Endothelial cell of umbilical vein (primary cell): Measurements from ENCODE around the gene CADM4. TPM values are rescaled to one million over a fixed set of nuclear protein-coding genes. Genes with fewer than 3 reads are reported as not detected.
A peak's percentile ranks its signal among the peaks of the same experiment; 100 is the strongest.

Experiments
- BruUV-seq: library from RNA; stranded (reverse); fragments of 400-500 nt; replicated peaks from 2 replicates; lab custom pipeline; 2021; lab: Mats Ljungman, UMichigan
- CTCF ChIA-PET: fragments of 300-600, 350-600 bp; sonication (Branson Sonifier 250); formaldehyde crosslinking; loops from one replicate; lab custom pipeline; 2021; ENCODE audit warnings: antibody characterized with exemption, inconsistent platforms; lab: Charles Lee
- POLR2A ChIA-PET: fragments of 300-600, 350-600 bp; sonication (Branson Sonifier 250); formaldehyde crosslinking; loops from one replicate; lab custom pipeline; 2021; ENCODE audit warnings: antibody characterized with exemption, inconsistent platforms; lab: Charles Lee
- DNase-seq: peaks from one replicate; pipeline ENCODE4 v3.0.0-alpha.2; 2011; ENCODE audit warnings: low read depth, low spot score
- FAIRE-seq: peaks from 2 replicates; lab custom pipeline; 2011; peaks lifted over from hg19 to GRCh38; lab: Jason Lieb, UNC
- H2AFZ ChIP-seq: 2 replicates; pipeline ENCODE4 v1.6.0; 2012; ENCODE audit warnings: low read depth, low read length, control low read depth, inconsistent platforms
- H3K27ac ChIP-seq: 2 replicates; pipeline ENCODE4 v1.5.1; 2011; ENCODE audit warnings: low read depth, mild to moderate bottlenecking, control low read depth, low read length, moderate library complexity; ENCODE audit not compliant: insufficient read depth
- H3K27me3 ChIP-seq, 2 experiments: 2 replicates each; pipeline versions ENCODE4 v1.6.0 to v1.6.1; 2011; ENCODE audit warnings: low read length in 2 of 2, mixed read lengths in 1 of 2; ENCODE audit not compliant: control insufficient read depth in 2 of 2, insufficient read depth in 2 of 2
- H3K36me3 ChIP-seq, 2 experiments: 2 replicates in 1 of 2; 3 replicates in 1 of 2; pipeline ENCODE4 v1.5.1; 2011; ENCODE audit warnings: low read length in 2 of 2, mild to moderate bottlenecking in 1 of 2, moderate library complexity in 1 of 2; ENCODE audit not compliant: control insufficient read depth in 2 of 2, insufficient read depth in 2 of 2; ENCODE audit errors: extremely low read depth in 1 of 2
- H3K4me1 ChIP-seq: 3 replicates; pipeline ENCODE4 v1.5.1; 2011; ENCODE audit warnings: mild to moderate bottlenecking, low read length; ENCODE audit not compliant: control insufficient read depth, insufficient read depth; ENCODE audit errors: extremely low read depth
- H3K4me2 ChIP-seq: 2 replicates; pipeline ENCODE4 v1.6.1; 2011; ENCODE audit warnings: low read length, control low read depth, mixed read lengths; ENCODE audit not compliant: insufficient read depth
- H3K4me3 ChIP-seq, 3 experiments: fragments of 200-600 bp in 1 of 3; sonication (generic), shearing (Covaris generic) in 1 of 3; replicated peaks in 1 of 3; 2 replicates each; pipeline ENCODE4 v1.5.1; 2011 to 2016; ENCODE audit warnings: control low read depth in 3 of 3, low read length in 3 of 3, mild to moderate bottlenecking in 2 of 3, inconsistent platforms in 1 of 3, low read depth in 1 of 3, moderate library complexity in 1 of 3; ENCODE audit not compliant: insufficient read depth in 1 of 3
- H3K79me2 ChIP-seq: 2 replicates; pipeline ENCODE4 v1.6.0; 2012; ENCODE audit warnings: low read length, inconsistent platforms; ENCODE audit not compliant: control insufficient read depth, insufficient read depth
- H3K9ac ChIP-seq: replicated peaks from 2 replicates; pipeline ENCODE3; 2011; ENCODE audit warnings: low read length, control low read depth; ENCODE audit not compliant: insufficient read depth; ENCODE audit errors: extremely low read depth
- H3K9me1 ChIP-seq: replicated peaks from 3 replicates; pipeline ENCODE4 v1.6.0; 2011; ENCODE audit warnings: mild to moderate bottlenecking, low read length; ENCODE audit not compliant: control insufficient read depth, insufficient read depth; ENCODE audit errors: extremely low read depth
- H3K9me3 ChIP-seq: replicated peaks from 2 replicates; pipeline ENCODE4 v1.5.1; 2012; ENCODE audit warnings: low read length, inconsistent platforms; ENCODE audit not compliant: control insufficient read depth, insufficient read depth
- H4K20me1 ChIP-seq: replicated peaks from 2 replicates; pipeline ENCODE3; 2011; ENCODE audit warnings: mild to moderate bottlenecking, low read length; ENCODE audit not compliant: control insufficient read depth, insufficient read depth; ENCODE audit errors: extremely low read depth
- CTCF ChIP-seq, 2 donors: IDR thresholded peaks; 1 replicate in 1 of 2; 2 replicates in 1 of 2; pipeline ENCODE4 v1.5.1; 2011; ENCODE audit warnings: low read length in 2 of 2, mild to moderate bottlenecking in 2 of 2, moderate library complexity in 2 of 2, control low read depth in 1 of 2, inconsistent platforms in 1 of 2, low read depth in 1 of 2; ENCODE audit not compliant: insufficient read depth in 1 of 2; ENCODE audit errors: extremely low read depth in 1 of 2
- EZH2 ChIP-seq: IDR thresholded peaks from 2 replicates; pipeline ENCODE4 v1.6.1; 2012; ENCODE audit warnings: borderline replicate concordance, low read depth, mild to moderate bottlenecking, moderate library complexity, low read length, inconsistent platforms; ENCODE audit not compliant: severe bottlenecking
- FOS ChIP-seq: IDR thresholded peaks from 2 replicates; pipeline ENCODE4 v1.6.1; 2011; ENCODE audit warnings: mild to moderate bottlenecking, low read length, moderate library complexity, borderline replicate concordance; ENCODE audit not compliant: insufficient read depth
- GATA2 ChIP-seq: IDR thresholded peaks from 2 replicates; pipeline ENCODE4 v1.7.0; 2011; ENCODE audit warnings: low read depth, mild to moderate bottlenecking, moderate library complexity, mixed read lengths, low read length; ENCODE audit not compliant: insufficient read length, insufficient read depth
- JUN ChIP-seq: IDR thresholded peaks from 2 replicates; pipeline ENCODE4 v1.6.1; 2011; ENCODE audit warnings: borderline replicate concordance, low read depth; ENCODE audit not compliant: insufficient read length, insufficient read depth
- MAX ChIP-seq: IDR thresholded peaks from 2 replicates; pipeline ENCODE4 v1.6.1; 2011; ENCODE audit not compliant: insufficient read depth, insufficient read length
- MYC ChIP-seq: IDR thresholded peaks from one replicate; pipeline ENCODE4 v1.6.1; 2011; ENCODE audit warnings: mild to moderate bottlenecking, low read depth, low read length
- POLR2A ChIP-seq: IDR thresholded peaks from 2 replicates; pipeline ENCODE4 v1.6.1; 2012; ENCODE audit warnings: low read depth, mild to moderate bottlenecking, control low read depth, low read length
- POLR2AphosphoS5 ChIP-seq: IDR thresholded peaks from 2 replicates; pipeline ENCODE4 v1.6.1; 2012; ENCODE audit warnings: low read depth, mild to moderate bottlenecking, control low read depth, low read length, moderate library complexity; ENCODE audit not compliant: insufficient read depth
- dilution Hi-C: fragments of 300-500 bp; cut with MboI; formaldehyde crosslinking; loops from one replicate; pipeline ENCODE4 v1.15.0; 2019; ENCODE audit warnings: low sequenced_read_pairs; ENCODE audit not compliant: extremely low pct_ligation_motif_present
- intact Hi-C: fragments of 100-400 bp; cut with micrococcal nuclease; formaldehyde crosslinking; loops from one replicate; pipeline ENCODE4 v1.10.0; 2022
- polyA plus RNA-seq, 4 experiments: library from polyadenylated mRNA; depleted of rRNA in 3 of 4; stranded (reverse) in 3 of 4; unstranded in 1 of 4; fragments of >200 nt; gene quantifications; 2 replicates each; pipeline versions ENCODE4 v1.2.1 to v1.2.3, GENCODE V29; 2011 to 2012; ENCODE audit warnings: missing spikeins in 1 of 4
- total RNA-seq: library from RNA; stranded (reverse); gene quantifications from 2 replicates; pipeline ENCODE4 v1.2.3, GENCODE V29; 2021

CADM4 gene
- total and polyA plus RNA-seq, 2 donors (not counting 3 experiments of a cell fraction or from before 2014, with no cell fraction given) = 5.0 to 7.5 TPM

DNA sequence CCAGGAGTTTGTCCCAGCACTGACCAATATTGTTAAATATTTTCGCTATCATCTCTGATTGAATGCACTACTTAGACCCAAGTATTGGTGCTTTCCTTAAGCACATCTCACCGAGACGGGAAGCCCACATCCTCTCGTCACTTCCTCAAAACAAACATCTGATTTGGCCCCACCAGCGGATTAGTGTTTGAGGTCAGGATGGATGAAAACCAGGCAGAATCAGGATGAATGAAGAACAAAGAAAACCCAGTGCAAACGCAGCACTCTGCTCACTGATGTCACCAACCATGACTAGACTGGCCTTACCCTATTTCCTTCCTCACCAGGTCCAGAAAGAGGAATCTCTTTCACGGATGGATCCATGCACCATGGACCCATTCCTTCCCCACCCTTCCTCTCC is 24.4 kb upstream of the CADM4 start:
- Histone ChIP-seq H2AFZ (no peak overlapping the region), H3K27me3 (no peaks in the 10 kb centered on the region), H3K36me3 (peaks cover 3 to 11% of the 10 kb centered on the region in 2 experiments), H3K79me2 (peaks cover 43% of the 10 kb centered on the region), H3K27ac (peak overlapping the region; percentile 93), H3K9me1 (no peaks in the 10 kb centered on the region), H4K20me1 (no peaks in the 10 kb centered on the region), H3K4me1 (peaks cover 29% of the 10 kb centered on the region), H3K9me3 (no peaks in the 10 kb centered on the region), H3K9ac (peak overlapping the region; percentile 69), H3K4me2 (peak overlapping the region; percentile 72), H3K4me3 (no peak overlapping the region)
- no TSS peak for BruUV-seq
- ChIA-PET POLR2A (no interaction called here), CTCF (interaction anchor here (0.7 to 1.5 kb wide), 2 partner anchors 12 to 128 kb away, joined by 3 to 4 read pairs; no protein-coding TSS in a partner anchor)
- FAIRE-seq = peak; percentile 96
- TF ChIP-seq POLR2AphosphoS5 (peak; percentile 47), JUN (peak; percentile 13), GATA2 (peak; percentile 11), POLR2A (no peak), MYC (no peak), FOS (no peak), EZH2 (no peak)
- DNase-seq = peak; percentile 72
- dilution Hi-C loops (no loop called here), intact Hi-C loops (no loop called here)

GRCh38 chr19:43662487-43662886 is 22.8 kb upstream of the CADM4 start:
- dilution Hi-C loops (no loop called here), intact Hi-C loops (no loop called here)
- H3K9me3 ChIP-seq = no peaks in the 10 kb centered on the region
- H3K79me2 ChIP-seq = peaks cover 49% of the 10 kb centered on the region
- FAIRE-seq (no peak), DNase-seq (no peak)
- no peak overlapping the region for H3K27ac ChIP-seq
- ChIA-PET POLR2A (interaction anchor here (1.0 kb wide), 1 partner anchor 126 kb away, joined by 3 read pairs; no protein-coding TSS in a partner anchor), CTCF (interaction anchor here (0.6 to 1.7 kb wide), 12 partner anchors 11 to 129 kb away, joined by 3 to 15 read pairs (median 4); partner anchors contain the start of genes IRGQ and ZNF576)
- no peaks in the 10 kb centered on the region for H4K20me1 ChIP-seq
- BruUV-seq = no TSS peak
- H3K4me2 ChIP-seq = no peak overlapping the region
- H3K4me3 ChIP-seq = no peak overlapping the region
- no peak for TF ChIP-seq FOS
- TF ChIP-seq JUN = no peak
- no peak for TF ChIP-seq EZH2
- no peak for TF ChIP-seq POLR2AphosphoS5
- TF ChIP-seq GATA2 = no peak
- TF ChIP-seq POLR2A = no peak
- no peak for TF ChIP-seq MAX
- TF ChIP-seq CTCF (IDR thresholded peaks at IDR 0.05; ENCODE audit: extremely low read depth in 1 of 2, insufficient read depth in 1 of 2, low read depth in 1 of 2, low read length in 2 of 2) = peak; percentile 28 to 39
- no peak overlapping the region for H2AFZ ChIP-seq
- no peak overlapping the region for H3K9ac ChIP-seq
- no peaks in the 10 kb centered on the region for H3K27me3 ChIP-seq
- peaks cover 7 to 11% of the 10 kb centered on the region in 2 experiments for H3K36me3 ChIP-seq
- H3K4me1 ChIP-seq = peaks cover 23% of the 10 kb centered on the region
- H3K9me1 ChIP-seq = no peaks in the 10 kb centered on the region
